ENCODE data around the gene MAOB.
A peak's percentile ranks its signal among the peaks of the same experiment; 100 is the strongest.
"Not testable (repeated sequence)": the region's sequence is repeated elsewhere in the genome, so short reads cannot be mapped to it uniquely, and the experiment has no call there.

Gene MAOB

DNA sequence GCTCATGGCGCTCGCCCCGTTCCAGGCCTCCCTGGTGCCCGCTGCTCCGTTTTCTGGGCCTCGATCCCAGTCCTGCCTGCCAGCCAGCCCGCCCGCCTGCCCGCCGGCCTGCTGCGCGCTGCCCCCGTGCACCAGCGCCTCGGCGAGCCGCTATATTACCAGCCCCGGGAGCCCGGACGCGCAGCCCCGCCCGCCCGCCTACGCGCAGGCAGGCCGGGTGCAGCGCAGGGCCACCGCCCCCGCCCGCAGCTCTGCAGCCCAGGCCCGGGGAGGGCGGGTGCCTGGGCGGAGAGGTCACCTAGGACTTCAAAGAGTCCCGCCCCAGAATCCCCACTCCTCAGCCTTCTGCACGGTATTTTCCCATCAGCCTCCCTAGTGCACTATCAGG lies at the start of gene MAOB:
TSS of gene MAOB (minus strand) at position 157 of the 388 bp plus-strand sequence. CDS start at position 6, 151 bp downstream.
- DNase-seq = no peak

DNA sequence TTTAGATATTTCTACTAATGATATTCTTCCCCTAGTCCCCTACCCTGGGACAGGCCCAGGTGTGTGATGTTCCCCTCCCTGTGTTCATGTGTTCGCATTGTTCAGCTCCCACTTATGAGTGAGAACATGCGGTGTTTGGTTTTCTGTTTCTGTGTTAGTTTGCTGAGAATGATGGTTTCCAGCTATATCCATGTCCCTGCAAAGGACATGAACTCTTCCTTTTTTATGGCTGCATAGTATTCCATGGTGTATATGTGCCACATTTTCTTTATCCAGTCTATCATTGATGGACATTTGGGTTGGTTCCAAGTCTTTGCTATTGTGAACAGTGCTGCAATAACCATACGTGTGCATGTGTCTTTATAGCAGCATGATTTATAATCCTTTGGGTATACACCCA lies 39.8 kb upstream of the MAOB start:
- not testable (repeated sequence) for DNase-seq

DNA sequence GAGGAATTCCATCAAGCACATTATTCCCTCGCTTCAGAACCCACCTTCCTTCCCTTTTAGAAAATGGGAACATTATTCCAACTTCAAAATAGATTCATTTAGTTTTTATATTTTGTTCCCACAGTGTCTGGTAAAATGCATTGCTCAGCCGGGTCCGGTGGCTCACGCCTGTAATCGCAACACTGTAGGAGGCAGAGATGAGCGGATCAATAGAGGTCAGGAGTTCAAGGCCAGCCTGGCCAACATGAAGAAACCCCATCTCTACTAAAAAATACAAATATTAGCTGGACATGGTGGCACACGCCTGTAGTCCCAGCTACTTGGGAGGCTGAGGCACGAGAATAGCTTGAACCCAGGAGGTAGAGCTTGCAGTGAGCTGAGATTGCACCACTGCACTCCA lies 28.5 kb upstream of the MAOB start:
- DNase-seq = not testable (repeated sequence)

DNA sequence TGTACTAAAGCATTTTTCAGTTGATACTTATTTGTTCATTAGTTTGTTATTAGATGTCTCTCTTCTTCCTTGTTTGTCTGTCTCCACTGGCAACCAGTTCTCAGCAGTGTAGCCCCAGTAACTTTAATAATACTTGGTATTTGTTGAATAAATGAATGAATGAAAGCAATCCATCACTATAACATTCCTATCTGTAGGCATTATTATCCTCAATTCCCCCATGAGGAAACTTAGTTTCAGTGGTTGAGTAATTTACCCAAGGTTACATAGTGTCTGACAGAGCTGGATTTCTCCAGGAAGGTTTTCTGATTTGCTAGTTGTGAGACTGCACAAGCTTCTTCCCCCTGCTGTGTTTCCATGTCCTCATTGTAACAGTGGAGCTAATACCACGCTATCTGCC lies 27.8 kb upstream of the MAOB start:
- no peak for DNase-seq

DNA sequence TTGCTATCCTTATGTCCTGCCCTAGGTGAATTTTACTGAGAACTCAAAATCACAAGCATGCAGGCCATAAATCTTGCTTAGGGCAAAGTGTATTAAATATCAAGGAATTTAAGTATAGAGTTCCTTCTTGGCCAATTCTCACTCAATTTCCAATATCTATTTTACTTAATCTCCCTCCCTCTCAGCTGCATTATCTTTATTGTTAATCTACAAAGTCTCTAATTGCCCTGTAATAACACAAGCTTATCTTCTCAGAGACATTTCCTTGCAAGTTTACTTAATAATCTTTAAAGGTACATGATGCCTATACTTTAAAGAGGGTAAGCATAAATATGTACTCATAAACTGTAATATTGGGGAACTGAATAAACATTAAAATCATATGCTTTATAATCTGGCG lies 26.9 kb upstream of the MAOB start:
- DNase-seq = no peak

DNA sequence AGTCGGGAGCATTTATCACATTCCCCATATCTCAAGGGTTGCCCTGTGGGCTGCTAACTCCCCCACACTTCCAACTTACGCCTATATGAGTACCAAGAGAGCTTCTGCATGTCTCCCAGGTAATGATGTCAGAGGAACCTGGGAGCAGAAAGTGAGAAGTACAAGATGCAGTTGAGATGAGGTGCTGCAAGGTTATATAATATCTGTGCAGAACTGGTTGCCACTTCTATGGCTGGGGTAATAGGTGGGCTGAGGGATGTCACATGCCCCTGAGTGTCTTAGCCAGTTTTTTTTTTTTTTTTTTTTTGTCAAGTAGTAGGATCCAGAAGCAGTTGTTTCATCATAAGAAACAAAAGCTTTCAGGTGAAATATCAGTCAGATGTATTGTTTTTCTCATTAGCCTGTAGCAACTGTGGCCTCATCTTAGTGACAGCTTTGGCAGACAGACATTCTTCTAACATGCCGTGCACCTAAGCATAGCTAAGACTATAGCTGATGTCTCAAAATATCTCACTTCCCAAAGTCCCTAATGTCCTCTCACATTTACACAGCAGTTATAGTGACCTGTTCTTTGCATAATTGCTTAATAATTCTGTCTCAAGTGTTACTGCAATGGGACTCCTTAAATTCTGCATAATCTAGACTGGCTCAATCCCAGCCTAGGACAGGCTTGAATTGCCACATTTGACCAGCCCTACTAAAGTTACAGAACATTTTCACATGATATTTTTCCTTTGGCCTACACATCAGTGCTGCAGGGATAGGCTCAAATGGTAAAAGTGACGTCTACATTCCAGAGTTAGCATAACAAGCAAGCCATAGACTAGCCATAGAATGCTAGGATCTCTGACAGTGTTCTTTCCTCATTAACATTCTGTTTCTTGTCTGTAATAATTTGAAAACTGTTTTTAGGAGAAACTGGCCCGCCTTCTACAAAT lies 17.9 kb upstream of the MAOB start:
- DNase-seq = no peak

DNA sequence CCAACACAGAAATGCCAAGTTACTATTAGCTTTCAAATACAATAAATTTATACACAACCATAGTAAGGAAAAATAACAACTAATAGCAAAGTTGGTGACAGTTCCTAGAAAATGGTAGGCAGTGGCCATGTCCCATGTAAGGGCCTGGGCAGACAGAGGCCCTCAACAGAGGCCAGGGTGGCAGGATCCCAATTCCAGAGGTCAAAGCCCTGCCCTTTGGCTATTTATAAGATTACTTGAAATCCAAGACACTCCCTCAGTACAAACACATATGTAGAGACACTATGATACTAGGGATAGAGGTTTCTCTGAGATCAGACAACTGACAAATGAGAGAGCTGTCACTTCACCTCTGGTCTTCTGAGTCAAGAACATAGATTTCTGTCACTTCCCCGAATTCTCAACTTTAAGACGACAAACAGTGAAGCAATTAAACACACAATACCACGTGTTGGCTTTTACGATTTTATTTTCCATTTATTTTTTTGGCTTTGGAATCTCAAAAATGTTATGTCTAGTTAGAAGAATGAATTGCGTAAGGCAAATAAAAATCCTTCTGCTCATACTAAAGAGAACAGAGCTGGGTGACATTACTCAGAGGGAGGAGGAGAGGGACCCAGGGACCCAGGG lies 16.3 kb upstream of the MAOB start:
- no peak for DNase-seq

DNA sequence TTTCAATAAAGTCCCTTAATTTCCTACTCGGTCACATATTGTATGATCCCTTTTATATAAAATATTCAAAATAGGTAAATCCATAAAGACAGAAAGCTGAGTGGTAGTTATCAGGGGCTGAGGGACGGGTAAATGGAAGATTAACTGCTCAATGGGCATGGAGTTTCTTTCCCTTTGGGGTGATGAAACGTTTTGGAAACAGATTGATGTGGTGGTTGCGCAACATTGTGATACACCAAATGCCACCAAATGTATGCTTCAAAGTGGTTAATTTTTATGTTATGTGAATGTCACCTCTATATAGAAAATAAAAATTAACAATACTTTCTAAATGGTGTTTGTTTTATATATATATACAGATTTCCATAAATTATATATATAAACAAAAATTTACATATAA lies 15.0 kb upstream of the MAOB start:
- DNase-seq = no peak

DNA sequence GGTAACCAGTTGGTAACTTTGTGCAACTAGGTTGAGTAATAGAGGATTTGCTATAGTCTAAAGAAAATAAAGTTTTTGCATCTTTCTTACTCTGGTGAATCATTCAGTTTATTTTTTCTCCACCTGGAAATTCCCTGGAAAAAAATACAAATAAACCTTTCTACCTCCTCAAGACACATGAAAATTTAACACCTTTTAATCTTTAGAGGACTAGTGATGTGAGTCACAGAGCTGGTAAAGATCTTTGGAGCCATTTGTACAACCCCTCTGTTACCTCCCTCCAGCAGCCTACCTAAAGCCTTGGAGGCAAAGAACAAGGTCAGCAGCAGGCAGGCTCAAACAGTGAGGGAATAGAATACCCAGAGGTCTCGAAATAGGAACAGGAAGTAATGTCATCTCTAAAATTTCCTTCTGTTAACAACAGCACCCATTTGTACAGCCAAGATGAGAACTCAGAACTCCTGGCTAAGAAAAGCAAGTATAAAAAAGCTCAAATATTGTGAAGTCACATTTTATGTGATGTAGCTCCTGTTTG lies 10.2 kb upstream of the MAOB start:
- no peak for DNase-seq

DNA sequence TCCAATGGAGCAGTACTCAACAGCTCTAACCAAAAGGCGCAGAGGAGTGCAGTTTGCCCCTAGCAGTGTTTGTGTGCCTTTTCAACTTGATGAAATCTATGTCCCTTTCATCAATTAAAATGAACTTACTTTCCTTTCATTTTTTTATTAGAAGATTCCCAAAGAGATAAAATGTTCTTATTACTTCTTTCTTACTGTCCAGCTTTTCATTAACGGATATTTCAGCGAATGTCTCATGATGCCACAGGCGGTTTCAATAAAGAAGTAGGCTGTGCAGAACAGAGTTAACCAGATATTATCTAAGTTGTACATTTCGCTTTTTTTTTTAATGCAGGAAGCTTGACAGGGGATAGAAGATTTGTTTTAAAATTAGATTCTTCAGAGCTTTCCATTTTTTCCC lies 3.4 kb upstream of the MAOB start:
- DNase-seq = no peak

DNA sequence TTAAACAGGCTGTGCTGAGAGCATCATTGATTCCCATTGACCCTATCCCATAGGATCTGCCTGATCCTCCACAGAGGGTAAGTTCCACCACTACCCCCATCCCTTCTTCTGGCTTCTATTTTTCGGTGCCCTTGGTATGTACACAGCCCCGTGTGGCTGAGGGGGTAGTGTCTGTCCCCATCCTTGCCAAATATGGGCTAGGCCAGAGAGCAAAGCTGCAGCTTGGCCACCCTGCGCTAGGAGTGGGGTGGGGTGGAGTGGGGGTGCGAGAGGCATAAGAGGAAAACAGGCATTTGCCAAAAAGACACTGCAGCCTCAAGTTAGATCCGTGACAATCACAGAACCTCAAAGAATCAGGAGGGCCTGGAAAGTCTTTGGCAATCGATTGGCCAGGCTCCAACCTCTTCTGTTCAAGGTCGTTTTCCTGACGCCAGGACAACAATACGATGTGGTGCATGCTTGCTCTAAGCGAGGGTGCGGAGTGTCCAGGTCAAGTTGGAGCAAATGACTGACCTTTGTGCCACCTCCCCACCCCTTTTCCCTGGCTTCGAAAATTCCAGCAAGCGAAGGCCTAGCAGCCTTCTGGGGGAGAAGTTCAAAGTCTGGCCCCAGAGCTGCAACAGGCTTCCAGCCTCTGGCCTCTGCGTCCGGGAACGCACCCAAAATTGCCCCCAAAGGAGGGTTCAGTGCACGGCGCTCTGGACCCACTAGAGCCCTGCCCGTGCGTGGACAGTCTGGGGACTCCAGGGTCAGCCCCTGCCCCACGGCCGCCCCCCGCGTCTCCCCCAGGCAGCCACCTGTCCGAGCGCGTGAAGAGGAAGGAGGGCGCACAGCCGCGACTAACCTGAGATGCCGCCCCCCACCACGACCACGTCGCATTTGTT lies 598 bp downstream of the MAOB start:
- DNase-seq = no peak

DNA sequence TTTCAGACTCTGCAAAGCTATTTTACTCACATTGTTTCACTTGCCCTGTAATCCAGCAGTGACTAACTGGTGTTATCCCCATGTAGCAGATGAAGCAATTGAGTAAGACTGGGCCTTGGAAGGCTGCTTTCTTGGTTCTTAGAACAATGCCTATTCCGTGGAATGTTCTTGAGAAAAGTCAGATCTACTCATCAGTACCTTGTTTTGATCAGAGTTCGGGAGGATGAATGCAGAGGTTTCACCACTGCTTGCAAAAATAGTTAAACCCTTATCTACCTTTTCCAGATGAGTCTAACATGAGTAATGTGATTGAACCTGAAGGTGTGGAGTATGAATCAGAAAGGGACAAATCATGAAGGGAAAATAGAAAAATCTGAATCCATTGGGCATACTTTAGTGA lies 1.8 kb downstream of the MAOB start:
- DNase-seq = no peak

DNA sequence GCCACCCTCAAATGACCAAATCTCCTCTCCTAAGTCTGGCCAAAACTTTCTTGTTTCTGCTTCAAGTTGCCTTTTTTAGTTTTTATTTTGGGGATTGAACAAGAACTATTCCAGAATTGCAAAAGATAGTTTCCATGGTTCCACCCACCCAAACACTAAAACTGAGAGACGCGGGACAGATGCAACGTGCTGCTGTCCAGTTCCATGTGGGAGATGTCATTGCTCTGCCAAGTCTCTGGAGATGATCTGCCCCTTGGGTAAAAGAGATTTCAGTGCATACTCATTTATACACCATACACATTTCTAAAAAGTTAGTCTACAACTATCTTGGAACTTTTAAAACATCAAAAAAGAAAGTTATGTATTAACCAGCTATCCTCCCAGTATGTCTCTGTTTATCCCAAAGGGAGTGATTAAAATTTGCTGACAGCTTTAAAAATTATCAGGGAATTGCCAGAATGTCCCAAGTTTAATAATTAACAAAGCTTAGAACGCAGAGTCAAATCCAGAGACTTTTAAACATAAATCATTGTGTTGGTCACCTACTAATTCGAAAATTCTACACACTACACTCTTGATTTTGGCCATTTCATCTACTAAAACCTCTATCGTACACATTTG lies 3.2 kb downstream of the MAOB start:
- DNase-seq = no peak

DNA sequence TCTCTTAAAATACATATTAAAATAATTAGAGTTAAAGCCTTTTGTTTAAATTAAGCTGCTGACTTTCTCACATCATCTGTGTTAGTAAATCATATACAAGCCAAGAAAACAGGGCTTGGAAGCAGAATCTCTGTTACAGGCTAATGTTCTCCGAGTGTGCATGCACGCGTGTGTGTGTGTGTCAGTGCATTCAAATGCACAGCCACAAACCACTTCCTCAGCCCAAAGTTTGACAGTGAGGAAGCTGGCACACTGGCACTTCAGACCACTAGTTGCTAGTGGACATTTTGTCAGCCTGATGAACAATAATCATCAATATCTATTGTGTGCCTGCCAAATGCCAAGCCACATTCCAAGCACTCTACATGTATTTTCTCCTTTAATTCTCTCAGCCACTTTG lies 5.6 kb downstream of the MAOB start:
- DNase-seq = no peak

DNA sequence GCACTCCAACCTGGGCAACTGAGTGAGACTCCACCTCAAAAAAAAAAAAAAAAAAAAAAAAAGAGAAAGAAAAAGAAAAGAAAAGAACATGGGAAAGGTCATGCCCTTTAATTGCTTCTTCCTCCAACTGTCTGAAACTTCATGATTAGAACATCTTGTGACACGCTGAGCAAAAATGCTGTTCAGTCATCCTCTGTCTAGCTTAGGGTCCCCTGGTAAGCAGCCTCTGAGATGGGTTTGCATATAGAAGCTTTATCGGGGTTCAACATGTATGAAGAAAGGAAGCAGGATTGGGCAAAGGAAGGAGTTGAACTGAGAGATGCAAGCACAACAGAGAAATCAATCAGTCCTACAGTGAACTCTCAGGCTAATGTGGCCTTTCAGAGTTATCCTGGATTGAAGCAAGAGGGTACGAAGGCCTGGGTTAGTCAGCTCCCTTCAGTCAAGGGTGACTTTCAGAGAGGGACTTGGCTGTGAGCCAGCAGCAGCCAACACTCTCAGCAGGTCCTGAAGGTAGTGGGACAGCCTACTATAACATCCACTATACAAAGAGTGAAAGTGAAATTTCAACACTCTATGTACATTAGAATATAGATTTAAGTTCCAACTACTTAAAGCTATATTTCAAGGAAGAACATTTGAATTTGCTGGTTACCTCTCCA lies 11.4 kb downstream of the MAOB start:
- DNase-seq = peak; percentile 4

DNA sequence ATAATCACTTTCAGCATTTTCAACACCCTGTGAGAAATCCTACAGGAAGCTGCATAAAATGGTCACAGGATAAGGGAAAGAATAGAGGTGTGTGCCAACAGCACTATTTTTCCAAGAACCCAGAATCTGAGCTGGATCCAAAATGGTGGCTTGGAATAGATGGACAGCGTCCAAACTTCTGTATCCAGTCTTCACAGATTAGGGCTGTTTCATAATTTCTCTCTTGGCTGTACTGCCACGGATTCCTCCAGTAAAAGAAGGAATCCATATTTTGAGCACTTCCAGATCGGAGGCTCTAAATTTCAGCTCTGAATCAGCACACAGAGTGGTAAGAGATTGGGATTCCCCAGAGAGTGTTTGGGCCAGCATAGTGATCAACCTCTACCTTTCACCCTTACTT lies 12.2 kb downstream of the MAOB start:
- no peak for DNase-seq

DNA sequence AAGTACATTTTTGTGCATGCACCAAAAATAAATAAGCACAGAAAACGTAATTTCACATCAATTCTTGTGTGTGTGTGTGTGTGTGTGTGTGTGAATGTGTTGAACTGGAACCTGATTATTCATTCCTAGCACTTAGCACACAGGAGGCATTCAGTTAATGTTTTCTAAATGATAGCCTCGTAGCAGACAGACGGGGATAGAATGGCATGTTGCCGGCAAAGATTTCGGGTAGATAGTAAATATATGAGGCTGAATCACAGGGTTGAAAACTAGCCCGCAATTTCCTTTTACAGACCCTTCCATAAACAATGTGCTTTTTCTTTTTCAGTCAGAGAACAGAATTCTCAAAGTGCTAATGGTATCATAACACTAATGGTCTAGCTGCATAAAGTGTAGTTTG lies 13.5 kb downstream of the MAOB start:
- DNase-seq = no peak

DNA sequence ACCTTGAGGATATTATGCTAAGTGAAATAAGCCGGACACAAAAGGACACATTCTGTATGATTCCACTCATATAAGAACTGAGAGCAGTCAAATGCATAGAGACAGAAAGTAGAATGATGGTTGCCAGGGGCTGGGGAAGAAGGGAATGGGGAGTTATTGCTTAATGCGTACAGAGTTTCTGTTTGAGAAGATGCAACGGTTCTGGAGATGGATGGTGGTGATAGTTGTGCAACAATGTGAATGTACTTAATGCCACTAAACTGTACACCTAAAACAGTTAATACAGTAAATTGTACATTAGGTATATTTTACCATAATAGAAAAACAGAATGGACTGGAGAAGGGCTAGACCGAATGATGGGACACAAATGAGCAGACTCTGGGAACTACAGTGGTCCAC lies 15.8 kb downstream of the MAOB start:
- no peak for DNase-seq

DNA sequence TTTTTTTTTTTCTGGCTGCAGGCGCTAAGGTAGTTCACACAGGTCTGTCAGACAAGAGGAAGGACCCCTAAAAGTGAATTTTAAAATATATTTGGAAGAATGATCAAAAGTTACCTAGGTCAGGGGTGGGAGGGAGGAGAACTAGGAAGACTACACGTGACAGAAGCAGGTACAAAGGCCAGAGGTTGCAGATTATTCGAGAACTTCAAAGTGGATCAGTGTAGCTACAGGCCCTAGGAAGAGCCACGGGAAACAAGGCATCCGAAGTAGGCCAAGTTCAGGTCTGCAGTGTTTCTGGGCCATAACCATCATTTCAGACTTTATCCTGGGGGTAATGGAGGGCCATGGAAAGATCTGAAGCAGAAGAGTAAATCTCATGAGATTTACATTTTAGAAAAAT lies 16.5 kb downstream of the MAOB start:
- no peak for DNase-seq

DNA sequence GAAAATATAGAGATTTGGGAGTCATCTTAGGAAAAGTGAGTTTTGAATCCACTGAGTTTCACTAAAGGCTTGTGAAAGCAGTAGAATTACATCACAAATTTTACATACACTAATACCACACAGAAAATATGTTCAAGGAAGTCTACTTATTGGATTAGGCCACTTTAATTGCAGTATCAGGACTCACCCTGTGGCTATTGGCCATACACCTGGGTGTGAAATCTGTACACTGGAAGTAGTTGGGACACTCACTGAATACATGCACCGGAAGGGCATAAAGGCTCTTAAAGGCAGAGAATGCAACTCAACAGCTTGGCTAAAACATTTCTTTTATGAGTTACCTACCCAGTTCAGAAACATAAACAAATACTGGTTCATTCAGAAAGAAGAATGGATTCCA lies 19.8 kb downstream of the MAOB start:
- no peak for DNase-seq

DNA sequence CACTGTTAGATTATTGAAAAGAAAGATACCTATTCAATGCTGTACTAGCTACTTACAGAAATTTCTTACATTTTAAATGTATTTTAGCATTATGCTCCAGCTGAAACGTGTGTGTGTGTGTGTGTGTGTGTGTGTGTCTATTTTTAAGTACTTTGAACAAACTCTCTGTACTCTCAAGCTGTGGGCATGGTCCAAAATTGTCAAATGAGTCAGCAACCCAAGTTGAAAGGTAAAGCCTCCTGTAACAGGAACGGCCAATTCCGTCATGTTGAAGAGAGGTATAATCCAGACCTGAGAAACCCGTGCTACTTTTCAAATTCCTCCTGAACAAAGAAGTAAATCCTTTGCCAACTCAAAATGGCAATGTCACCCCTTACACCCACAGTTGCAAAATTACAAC lies 20.5 kb downstream of the MAOB start:
- no peak for DNase-seq

All from NCI-H2029 treated with DMSO at 0.1 percent for 48 hours (cell line).